Cerebellar nuclear complex (tissue), 1 donor: Measurements from ENCODE around the gene CENPA.
"Not testable (repeated sequence)": the region's sequence is repeated elsewhere in the genome, so short reads cannot be mapped to it uniquely, and the experiment has no call there.

Source experiments
- DNase-seq, 2 experiments: peaks; one replicate each; lab custom pipeline; 2025; lab: John Stamatoyannopoulos, UW

Gene CENPA

DNA sequence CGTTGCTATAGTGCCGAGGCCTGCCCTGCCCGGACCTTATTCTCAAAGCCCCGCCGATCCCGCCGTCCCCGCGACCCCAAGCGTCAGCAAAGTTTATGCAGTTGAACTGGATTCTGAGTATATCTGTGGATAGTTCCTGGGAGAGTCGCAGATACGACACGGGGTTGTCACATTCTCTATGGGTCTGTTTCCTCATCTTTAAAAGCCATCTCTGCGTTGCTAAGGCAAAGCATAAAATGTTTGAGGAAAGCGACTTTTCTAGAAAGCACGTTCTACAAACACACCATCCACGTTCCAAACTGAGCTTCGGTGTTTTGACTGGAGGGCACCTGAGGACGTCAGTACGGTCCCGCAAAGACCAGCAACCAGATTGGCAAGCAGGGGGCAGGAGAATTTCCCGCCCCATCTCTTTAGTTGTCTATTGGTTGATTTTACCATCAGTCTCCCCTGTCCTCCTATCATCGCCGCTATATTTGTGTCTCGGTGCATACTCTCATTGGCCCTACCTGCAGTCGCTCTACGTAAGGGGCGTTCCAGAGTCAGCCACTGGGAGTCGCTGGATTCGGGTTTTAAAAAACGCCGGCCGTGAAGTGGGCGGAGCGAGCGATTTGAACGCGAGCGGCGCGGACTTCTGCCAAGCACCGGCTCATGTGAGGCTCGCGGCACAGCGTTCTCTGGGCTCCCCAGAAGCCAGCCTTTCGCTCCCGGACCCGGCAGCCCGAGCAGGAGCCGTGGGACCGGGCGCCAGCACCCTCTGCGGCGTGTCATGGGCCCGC lies at the start of gene CENPA:
Gene CENPA, plus strand, starts transcription at position 626 of the 776 bp plus-strand sequence. Its CDS starts 141 bp downstream, at position 767.
- DNase-seq, result peak; percentile 95 to 96

GRCh38 chr2:26737221-26737620 lies 48.6 kb upstream of the CENPA start:
- no peak for DNase-seq

DNA sequence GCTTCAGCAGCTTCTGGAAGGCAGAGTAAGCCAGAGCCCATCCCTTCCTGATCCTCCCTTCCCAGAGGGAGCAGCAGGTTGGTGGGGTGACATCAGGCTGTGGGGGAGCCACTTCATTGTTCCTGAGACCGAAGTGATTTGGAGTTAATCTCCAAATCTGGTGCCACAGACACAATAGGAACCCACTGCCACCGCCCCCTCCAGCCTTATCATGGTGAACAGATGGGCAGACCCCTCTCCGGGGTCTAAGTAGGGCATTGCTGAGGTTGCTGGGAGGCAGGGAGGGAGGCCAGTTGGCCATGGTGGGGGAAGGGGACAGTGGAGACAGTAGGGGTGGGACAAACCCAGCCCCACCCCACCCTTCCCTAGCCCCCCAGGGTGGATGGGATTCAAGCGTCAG lies 47.4 kb upstream of the CENPA start:
- DNase-seq, result no peak

DNA sequence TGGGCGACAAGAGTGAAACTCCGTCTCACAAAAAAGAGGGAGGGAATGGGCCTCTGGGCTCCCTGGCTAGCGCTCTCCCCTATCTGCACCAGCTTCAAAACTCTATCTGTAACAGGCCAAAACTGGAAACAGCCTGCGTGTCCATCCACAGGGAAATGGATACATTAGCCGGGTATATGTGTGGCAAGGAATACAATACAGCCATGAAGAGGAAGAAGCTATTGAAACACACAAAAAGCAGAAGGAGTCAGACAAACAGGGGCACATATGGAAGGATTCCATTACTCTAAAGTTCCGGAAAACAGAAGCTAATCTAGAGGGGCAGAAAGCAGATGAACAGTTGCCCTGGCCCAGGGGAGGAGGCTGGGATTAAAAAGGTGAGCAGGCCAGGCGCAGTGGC lies 46.3 kb upstream of the CENPA start:
- DNase-seq, result no peak

GRCh38 chr2:26740346-26740745 lies 45.5 kb upstream of the CENPA start:
- no peak for DNase-seq

DNA sequence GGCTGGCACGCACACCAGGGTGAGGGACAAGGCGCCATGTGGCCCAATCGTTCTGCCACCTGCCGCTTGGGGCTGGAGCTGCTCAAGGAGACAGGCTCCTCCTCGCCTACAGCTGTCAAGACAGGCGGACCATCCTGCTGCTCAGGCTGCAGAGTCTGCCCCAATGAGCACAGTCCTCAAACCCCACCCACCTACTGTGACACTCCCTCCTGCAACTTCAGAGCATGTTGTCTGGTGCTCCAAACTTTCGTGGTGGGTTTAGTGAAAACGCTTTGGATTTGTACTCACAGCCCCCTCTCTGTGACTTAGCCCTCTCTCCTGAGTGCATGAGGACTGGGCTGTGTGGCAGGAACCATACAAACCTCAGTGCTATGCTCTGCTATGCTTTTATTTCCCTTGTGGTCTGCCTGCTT lies 45.0 kb upstream of the CENPA start:
- no peak for DNase-seq

GRCh38 chr2:26742048-26742770 lies 43.6 kb upstream of the CENPA start:
- no peak for DNase-seq

GRCh38 chr2:26743852-26744251 lies 42.0 kb upstream of the CENPA start:
- DNase-seq, result no peak

DNA sequence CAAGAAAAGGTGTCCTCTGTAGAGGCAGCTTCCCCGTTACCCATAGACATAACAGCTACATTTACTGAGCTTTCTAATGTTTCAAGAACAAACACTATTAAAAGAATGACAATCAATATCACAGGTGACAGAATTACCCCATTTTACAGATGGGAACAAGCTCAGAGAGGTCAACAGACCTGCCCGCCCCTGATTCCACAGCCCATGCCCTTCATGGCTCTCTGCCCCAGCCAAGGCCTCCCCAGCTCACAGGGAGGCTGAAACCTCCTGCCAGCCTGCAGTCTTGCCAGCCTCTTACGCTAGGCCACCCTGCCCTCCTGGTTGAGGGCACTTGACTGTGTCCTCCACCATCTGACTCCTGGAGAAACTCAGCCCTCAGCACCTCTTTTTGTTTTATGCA lies 40.9 kb upstream of the CENPA start:
- DNase-seq, result no peak

- DNase-seq, result peak; percentile 18 to 50
These were observed 40.1 kb upstream of the CENPA start for GRCh38 chr2:26745609-26746327.

GRCh38 chr2:26746934-26747333 lies 38.9 kb upstream of the CENPA start:
- no peak for DNase-seq

DNA sequence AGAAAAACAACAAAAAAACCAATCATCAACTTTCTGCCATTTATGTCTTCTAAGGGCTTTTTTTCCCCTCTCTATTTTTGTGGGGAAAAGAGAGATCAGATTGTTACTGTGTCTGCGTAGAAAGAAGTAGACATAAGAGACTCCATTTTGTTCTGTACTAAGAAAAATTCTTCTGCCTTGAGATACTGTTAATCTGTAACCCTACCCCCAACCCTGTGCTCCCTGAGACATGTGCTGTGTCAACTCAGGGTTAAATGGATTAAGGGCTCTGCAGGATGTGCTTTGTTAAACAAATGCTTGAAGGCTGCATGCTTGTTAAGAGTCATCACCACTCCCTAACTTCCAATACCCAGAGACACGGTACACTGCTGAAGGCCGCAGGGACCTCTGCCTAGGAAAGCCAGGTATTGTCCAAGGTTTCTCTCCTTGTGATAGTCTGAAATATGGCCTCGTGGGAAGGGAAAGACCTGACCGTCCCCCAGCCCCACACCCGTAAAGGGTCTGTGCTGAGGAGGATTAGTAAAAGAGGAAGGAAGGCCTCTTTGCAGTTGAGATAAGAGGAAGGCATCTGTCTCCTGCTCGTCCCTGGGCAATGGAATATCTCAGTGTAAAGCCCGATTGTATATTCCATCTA lies 36.0 kb upstream of the CENPA start:
- DNase-seq, result not testable (repeated sequence)

GRCh38 chr2:26750467-26750866 lies 35.4 kb upstream of the CENPA start:
- DNase-seq, result not testable (repeated sequence)

DNA sequence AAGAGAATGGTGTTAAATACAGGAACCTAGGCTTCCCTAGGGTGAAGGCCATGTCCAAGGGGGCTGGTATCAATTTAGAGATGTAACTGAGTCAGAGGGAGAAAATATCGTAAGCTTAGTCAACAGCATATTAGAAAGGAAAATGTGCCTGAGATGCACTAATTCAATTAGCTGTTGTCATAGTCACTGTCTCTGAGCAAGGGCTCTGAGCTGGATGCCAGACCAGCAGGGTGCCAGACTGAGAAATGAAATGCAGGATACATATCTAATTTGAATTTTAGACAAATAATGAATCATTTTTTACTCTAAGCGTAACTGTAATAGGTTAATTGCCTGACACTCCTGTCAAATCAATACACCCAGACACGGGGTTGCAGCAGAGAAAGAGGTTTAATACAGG lies 33.2 kb upstream of the CENPA start:
- no peak for DNase-seq

- no peak for DNase-seq
These were observed 31.3 kb upstream of the CENPA start for GRCh38 chr2:26754539-26754938.

DNA sequence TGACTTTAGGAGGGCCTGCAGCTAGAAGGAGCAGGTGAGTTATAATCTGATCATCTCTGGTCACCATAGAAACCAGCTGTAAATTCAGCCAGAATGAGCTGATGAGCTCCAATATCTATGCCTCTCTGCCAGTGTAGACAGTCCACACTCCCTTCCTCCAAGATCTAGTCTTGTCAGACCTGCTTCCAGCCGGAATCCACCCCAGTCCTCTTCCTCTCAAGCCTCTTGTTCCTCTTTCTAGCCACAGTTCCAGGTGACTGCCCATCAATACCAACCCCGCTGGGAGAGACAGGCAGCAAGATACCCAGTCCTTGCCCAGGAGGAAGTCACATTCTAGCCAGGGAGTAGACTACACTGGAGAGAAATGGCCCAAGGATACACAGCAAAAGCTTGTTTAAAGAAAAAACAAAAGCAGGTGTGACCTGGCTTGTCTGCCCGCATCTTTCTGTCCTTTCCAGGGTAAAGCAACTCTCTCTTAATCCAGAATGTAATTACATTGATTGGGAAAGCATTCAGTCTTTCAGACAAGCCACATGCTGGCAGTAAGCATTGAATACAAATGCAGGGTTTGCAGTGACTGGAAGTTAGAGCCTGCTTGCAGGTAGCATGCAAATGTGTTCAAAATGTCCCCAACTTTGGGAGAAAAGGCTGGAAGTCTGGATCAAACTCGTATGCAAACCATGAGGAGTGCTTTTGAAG lies 30.7 kb upstream of the CENPA start:
- no peak for DNase-seq

DNA sequence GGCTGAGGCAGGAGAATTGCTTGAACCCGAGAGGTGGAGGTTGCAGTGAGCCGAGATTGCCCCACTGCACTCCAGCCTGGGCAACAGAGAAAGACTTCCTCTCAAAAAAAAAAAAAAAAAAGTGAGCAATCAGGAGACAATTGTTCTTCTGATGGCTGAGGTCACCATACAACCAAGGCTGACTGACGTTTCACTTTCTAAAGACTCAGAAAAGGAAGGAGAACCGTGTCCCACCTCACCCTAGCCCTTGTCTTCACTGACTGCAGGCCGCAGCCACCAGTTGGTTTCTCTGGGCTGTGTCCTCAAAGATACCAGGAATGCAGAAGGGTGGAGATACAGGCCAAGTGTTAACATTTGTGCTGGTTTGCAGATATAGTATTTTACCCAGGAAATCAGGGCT lies 29.5 kb upstream of the CENPA start:
- no peak for DNase-seq

DNA sequence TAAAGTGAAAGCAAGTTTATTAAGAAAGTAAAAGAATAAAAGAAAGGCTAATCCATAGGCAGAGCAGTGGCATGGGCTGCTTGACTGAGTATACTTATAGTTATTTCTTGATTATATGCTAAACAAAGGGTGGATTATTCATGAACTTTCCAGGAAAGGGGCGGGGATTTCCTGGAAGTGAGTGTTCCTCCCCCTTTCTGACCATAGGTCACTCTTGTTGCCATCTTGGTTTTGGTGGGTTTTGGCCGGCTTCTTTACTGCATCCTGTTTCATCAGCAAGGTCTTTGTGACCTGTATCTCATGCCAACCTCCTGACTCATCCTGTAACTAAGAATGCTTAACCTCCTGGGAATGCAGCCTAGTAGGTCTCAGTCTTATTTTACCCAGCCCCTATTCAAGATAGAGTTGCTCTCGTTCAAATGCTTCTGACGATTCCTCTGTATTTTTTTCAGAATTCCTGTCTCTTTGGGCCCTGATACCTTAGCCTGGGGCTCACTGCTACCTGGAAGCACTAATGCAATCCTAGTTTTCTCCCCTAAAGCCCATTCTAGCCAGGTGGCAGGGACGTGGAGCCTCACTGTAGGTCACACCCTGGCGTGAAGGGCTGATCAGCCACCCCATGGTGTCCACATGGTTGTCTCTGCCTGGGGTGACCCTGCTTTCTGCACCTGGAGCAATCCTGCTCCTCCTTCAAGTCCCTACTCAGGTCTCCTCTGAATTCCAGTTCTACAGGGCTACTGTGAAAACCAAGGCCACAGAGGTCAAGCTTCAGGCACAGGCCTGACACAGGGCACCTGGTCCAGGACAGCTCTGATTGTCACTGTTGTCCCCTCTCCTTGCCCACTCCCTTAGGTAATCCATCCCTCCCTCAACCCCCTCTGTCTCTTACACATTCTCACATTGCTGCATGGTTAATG lies 27.7 kb upstream of the CENPA start:
- no peak for DNase-seq

DNA sequence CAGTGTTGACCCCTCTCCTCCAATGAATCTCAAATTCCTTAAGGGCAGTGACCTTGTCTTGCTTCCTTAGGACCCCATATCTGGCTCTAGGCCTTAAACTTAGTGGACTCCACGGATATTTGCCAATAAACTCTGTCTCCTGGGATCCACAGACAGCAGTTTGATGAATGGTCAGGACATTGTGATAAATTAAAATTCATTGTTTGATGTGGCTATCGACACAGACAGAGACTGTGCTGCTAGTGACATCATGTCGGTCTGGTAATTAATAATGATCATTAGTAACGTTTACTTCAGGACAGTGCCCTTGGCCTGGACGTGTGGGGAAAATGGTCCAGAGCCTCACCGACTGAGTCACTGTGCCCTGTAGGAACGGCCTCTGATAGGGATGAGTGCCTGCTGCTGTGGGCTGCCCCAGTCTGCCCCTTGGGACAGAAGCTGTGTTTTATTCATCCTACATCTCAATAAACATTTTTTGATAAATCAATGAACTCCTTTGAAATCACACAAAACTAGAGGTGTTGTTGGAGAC lies 27.0 kb upstream of the CENPA start:
- no peak for DNase-seq

- no peak for DNase-seq
These were observed 26.0 kb upstream of the CENPA start for GRCh38 chr2:26759845-26760244.
